PC-9 (cell line): ENCODE data around the gene SIAH2. TPM values are rescaled to one million over a fixed set of nuclear protein-coding genes. Genes with fewer than 3 reads are reported as not detected.

Source experiments
- BruUV-seq: library from RNA; stranded (reverse); fragments of 400-500 nt; replicated peaks from 2 replicates; lab custom pipeline; 2021; lab: Mats Ljungman, UMichigan
- CTCF ChIA-PET: fragments of 300-600 bp; sonication (Branson Sonifier 250); formaldehyde crosslinking; loops from one replicate; lab custom pipeline; 2022; ENCODE audit warnings: antibody characterized with exemption; lab: Charles Lee
- POLR2A ChIA-PET: fragments of 300-600 bp; sonication (Branson Sonifier 250); formaldehyde crosslinking; loops from one replicate; lab custom pipeline; 2022; ENCODE audit warnings: antibody characterized with exemption; ENCODE audit not compliant: unreplicated experiment; lab: Charles Lee
- DNase-seq, 2 experiments: peaks; one replicate each; pipeline versions ENCODE4 v3.0.0 to v3.0.0-alpha.2; 2015 to 2022; ENCODE audit warnings: mixed read lengths in 1 of 2
- H2AFZ ChIP-seq: fragments of 200-600 bp; sonication (generic); 2 replicates; pipeline ENCODE4 v1.8.1; 2017; ENCODE audit warnings: antibody characterized with exemption
- H3F3A ChIP-seq: fragments of 200-600 bp; sonication (generic); 2 replicates; pipeline ENCODE4 v1.8.1; 2017; ENCODE audit warnings: antibody characterized with exemption, mild to moderate bottlenecking, low read depth; ENCODE audit not compliant: insufficient read depth
- H3K27ac ChIP-seq: fragments of 200-600 bp; sonication (generic); 2 replicates; pipeline ENCODE4 v1.6.1; 2016; ENCODE audit warnings: mixed run types
- H3K27me3 ChIP-seq: fragments of 200-600 bp; sonication (generic); 2 replicates; pipeline ENCODE4 v1.6.1; 2016; ENCODE audit warnings: low read depth, mixed run types; ENCODE audit not compliant: insufficient read depth
- H3K36me3 ChIP-seq: fragments of 200-600 bp; sonication (generic); 2 replicates; pipeline ENCODE4 v1.6.1; 2016; ENCODE audit warnings: low read depth, mixed run types
- H3K4me1 ChIP-seq: fragments of 200-600 bp; sonication (generic); replicated peaks from 2 replicates; pipeline ENCODE4 v1.6.1; 2016; ENCODE audit warnings: mixed run types; ENCODE audit not compliant: insufficient read depth
- H3K4me2 ChIP-seq: fragments of 200-600 bp; sonication (generic); 2 replicates; pipeline ENCODE4 v1.6.1; 2017; ENCODE audit warnings: mixed run types
- H3K4me3 ChIP-seq: fragments of 200-600 bp; sonication (generic); 2 replicates; pipeline ENCODE4 v1.6.1; 2016; ENCODE audit warnings: mixed run types
- H3K79me2 ChIP-seq: fragments of 200-600 bp; sonication (generic); 2 replicates; pipeline ENCODE4 v1.6.1; 2017; ENCODE audit warnings: low read depth, mixed run types
- H3K9me2 ChIP-seq: fragments of 200-600 bp; sonication (generic); 2 replicates; pipeline ENCODE4 v1.8.1; 2017; ENCODE audit warnings: mild to moderate bottlenecking; ENCODE audit not compliant: insufficient read depth
- H3K9me3 ChIP-seq: fragments of 200-600 bp; sonication (generic); 2 replicates; pipeline ENCODE4 v1.8.1; 2016; ENCODE audit warnings: low read depth; ENCODE audit not compliant: insufficient read depth
- H4K20me1 ChIP-seq: fragments of 200-600 bp; sonication (generic); 2 replicates; pipeline ENCODE4 v1.8.1; 2017; ENCODE audit not compliant: insufficient read depth
- EZH2 ChIP-seq: fragments of 200-600 bp; sonication (generic); IDR thresholded peaks from 2 replicates; pipeline ENCODE4 v1.8.0; 2017; ENCODE audit warnings: antibody characterized with exemption, low read depth
- intact Hi-C: fragments of 100-400 bp; cut with micrococcal nuclease; formaldehyde crosslinking; loops from one replicate; pipeline ENCODE4 v1.10.0; 2022; ENCODE audit not compliant: unreplicated experiment
- total RNA-seq: library from RNA; stranded (reverse); gene quantifications from 2 replicates; pipeline ENCODE4 v1.2.3, GENCODE V29; 2021
- TF ChIP-seq, protein P1 (sequence below): fragments of 200-600 bp; sonication (generic); conservative IDR thresholded peaks from 2 replicates; pipeline ENCODE4 v1.6.1; 2017; ENCODE audit warnings: mixed run types, antibody characterized with exemption, mild to moderate bottlenecking, moderate library complexity

Gene SIAH2
- total RNA-seq, 1 experiment from 2014 or later: 20.3 TPM

DNA sequence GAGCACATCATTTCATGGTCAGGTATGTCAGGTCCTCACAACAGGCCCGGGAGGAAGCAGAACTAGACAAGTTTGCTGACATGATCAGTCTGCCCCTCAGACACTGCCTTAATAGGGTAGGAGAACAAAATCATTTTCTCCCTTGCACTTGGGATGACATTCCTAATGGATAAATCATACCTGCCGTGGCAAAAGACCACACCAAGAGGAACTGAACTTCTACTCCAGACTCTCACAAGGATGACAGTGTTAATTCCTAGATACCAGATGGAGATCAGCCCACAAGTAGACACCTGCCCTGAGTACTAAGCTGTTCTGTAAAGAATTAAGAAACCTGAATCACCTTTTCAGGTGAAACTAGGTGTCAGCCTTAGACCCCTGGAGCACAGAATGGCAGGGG is 19.5 kb downstream of the SIAH2 start:
- Histone ChIP-seq H3K4me3 (no peak overlapping the region), H3K9me3 (no peaks in the 10 kb centered on the region), H3K4me1 (peaks cover 25% of the 10 kb centered on the region), H3K36me3 (no peaks in the 10 kb centered on the region), H4K20me1 (peaks cover 14% of the 10 kb centered on the region; the same call in 1 of the 2 replicates), H3K79me2 (peaks cover 53% of the 10 kb centered on the region), H2AFZ (no peak overlapping the region), H3K9me2 (no peaks in the 10 kb centered on the region), H3F3A (peaks cover 13% of the 10 kb centered on the region), H3K4me2 (peak overlapping the region; percentile 21), H3K27ac (peak overlapping the region; percentile 60), H3K27me3 (no peaks in the 10 kb centered on the region)
- POLR2A ChIA-PET: no interaction called here
- CTCF ChIA-PET: interaction anchor here (0.6 to 1.0 kb wide), 2 partner anchors 19 to 358 kb away, joined by 3 to 5 read pairs; no protein-coding TSS in a partner anchor
- BruUV-seq: no TSS peak
- intact Hi-C loops: loop anchor here (1.0 kb wide), 1 partner anchor 8 kb away; no protein-coding TSS in a partner anchor
- peak; percentile 34 to 82 for DNase-seq
- TF ChIP-seq, protein P1, sequence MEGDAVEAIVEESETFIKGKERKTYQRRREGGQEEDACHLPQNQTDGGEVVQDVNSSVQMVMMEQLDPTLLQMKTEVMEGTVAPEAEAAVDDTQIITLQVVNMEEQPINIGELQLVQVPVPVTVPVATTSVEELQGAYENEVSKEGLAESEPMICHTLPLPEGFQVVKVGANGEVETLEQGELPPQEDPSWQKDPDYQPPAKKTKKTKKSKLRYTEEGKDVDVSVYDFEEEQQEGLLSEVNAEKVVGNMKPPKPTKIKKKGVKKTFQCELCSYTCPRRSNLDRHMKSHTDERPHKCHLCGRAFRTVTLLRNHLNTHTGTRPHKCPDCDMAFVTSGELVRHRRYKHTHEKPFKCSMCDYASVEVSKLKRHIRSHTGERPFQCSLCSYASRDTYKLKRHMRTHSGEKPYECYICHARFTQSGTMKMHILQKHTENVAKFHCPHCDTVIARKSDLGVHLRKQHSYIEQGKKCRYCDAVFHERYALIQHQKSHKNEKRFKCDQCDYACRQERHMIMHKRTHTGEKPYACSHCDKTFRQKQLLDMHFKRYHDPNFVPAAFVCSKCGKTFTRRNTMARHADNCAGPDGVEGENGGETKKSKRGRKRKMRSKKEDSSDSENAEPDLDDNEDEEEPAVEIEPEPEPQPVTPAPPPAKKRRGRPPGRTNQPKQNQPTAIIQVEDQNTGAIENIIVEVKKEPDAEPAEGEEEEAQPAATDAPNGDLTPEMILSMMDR: no peak
- no peak for TF ChIP-seq EZH2

DNA sequence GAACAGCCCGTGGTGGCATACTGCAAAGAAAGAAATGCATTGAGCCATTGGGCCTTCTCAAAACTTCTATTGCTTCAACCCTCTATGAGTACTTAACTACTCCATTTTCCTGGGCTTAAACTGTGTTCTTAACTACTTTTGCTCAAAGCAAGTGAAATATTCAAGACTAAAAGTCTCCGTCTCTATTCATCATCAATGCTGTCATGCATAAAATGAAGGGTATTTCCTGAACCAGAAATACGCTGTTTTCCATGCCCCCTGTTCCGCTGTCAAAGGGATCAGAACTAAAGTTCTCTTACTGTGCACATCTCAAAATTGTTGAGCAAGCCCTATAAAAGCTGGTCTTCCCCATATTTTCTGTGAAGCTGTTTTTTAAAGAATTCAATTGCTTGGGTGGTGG is 20.3 kb downstream of the SIAH2 start:
- Histone ChIP-seq H3K4me1 (peaks cover 34% of the 10 kb centered on the region), H3K9me3 (no peaks in the 10 kb centered on the region), H2AFZ (no peak overlapping the region), H3K27ac (peak overlapping the region; percentile 60; the same call in 1 of the 2 replicates), H3F3A (peaks cover 19% of the 10 kb centered on the region), H3K4me2 (no peak overlapping the region), H3K79me2 (peaks cover 46% of the 10 kb centered on the region), H3K27me3 (no peaks in the 10 kb centered on the region), H4K20me1 (peaks cover 12% of the 10 kb centered on the region; the same call in 1 of the 2 replicates), H3K9me2 (no peaks in the 10 kb centered on the region), H3K4me3 (no peak overlapping the region), H3K36me3 (no peaks in the 10 kb centered on the region)
- ChIA-PET POLR2A (no interaction called here), CTCF (interaction anchor here (0.7 kb wide), 1 partner anchor 15 kb away, joined by 4 read pairs; no protein-coding TSS in a partner anchor)
- no peak for DNase-seq
- intact Hi-C loops: loop anchor here (1.0 kb wide), 1 partner anchor 9 kb away; no protein-coding TSS in a partner anchor
- BruUV-seq: no TSS peak
- TF ChIP-seq EZH2: no peak
- TF ChIP-seq, protein P1: no peak

DNA sequence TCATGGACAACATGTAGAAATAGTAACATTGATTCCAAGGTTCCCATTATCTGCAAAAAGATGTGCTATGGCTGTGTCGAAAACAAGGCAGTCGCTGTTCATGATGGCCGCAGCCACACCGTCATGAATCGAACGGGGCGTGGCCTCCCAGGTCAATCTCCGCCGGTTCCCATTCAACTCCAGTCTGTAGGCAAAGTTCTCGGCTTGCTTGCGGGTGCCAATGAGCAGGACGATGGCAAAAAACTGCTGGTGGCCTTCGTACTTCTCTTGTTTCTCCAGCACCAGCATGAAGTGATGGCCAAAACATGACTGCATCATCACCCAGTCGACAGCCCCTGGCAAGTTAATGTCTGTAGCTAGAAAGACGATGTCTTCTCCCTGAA is 20.8 kb downstream of the SIAH2 start:
- Histone ChIP-seq H3K27ac (no peak overlapping the region), H2AFZ (no peak overlapping the region), H3K9me3 (no peaks in the 10 kb centered on the region), H3K4me1 (peaks cover 38% of the 10 kb centered on the region), H4K20me1 (peaks cover 12% of the 10 kb centered on the region; the same call in 1 of the 2 replicates), H3K4me2 (no peak overlapping the region), H3K27me3 (no peaks in the 10 kb centered on the region), H3K9me2 (no peaks in the 10 kb centered on the region), H3K79me2 (peaks cover 42% of the 10 kb centered on the region), H3F3A (peaks cover 19% of the 10 kb centered on the region), H3K4me3 (no peak overlapping the region), H3K36me3 (no peaks in the 10 kb centered on the region)
- CTCF ChIA-PET: no interaction called here
- TF ChIP-seq, protein P1: no peak
- no peak for TF ChIP-seq EZH2
- intact Hi-C loops: no loop called here
- no TSS peak for BruUV-seq
- DNase-seq: no peak
- POLR2A ChIA-PET: no interaction called here
